Stomach smooth muscle (tissue), 2 donors: ENCODE results near the gene PRR5.
"Not testable (repeated sequence)": the region's sequence is repeated elsewhere in the genome, so short reads cannot be mapped to it uniquely, and the experiment has no call there.

Source experiments
- H3K27ac ChIP-seq: one replicate; pipeline ENCODE4 v1.7.0; 2013; ENCODE audit warnings: mild to moderate bottlenecking, low read length, inconsistent platforms
- H3K27me3 ChIP-seq, 2 donors: one replicate each; pipeline ENCODE4 v1.7.0; 2013; ENCODE audit warnings: low read length in 2 of 2; ENCODE audit not compliant: insufficient read depth in 2 of 2, control insufficient read depth in 1 of 2
- H3K36me3 ChIP-seq, 2 donors: one replicate each; pipeline ENCODE4 v1.7.0; 2013; ENCODE audit warnings: low read length in 2 of 2; ENCODE audit not compliant: control insufficient read depth in 2 of 2, insufficient read depth in 2 of 2
- H3K4me1 ChIP-seq: one replicate; pipeline ENCODE4 v1.7.0; 2013; ENCODE audit warnings: low read length; ENCODE audit not compliant: control insufficient read depth, insufficient read depth
- H3K4me3 ChIP-seq, 2 donors: one replicate each; pipeline ENCODE4 v1.7.0; 2013; ENCODE audit warnings: low read length in 2 of 2
- H3K9ac ChIP-seq, 2 donors: one replicate each; pipeline ENCODE4 v1.7.0; 2013; ENCODE audit warnings: low read length in 2 of 2, mild to moderate bottlenecking in 1 of 2
- H3K9me3 ChIP-seq, 2 donors: one replicate each; pipeline ENCODE4 v1.7.0; 2013; ENCODE audit warnings: low read length in 2 of 2; ENCODE audit not compliant: control insufficient read depth in 2 of 2
- donor health status: healthy.
- donor health status: Pancreatic carcinoma.

PRR5 gene

GRCh38 chr22:44747784-44748127 lies 45.8 kb downstream of the PRR5 start:
- not testable (repeated sequence) for H3K9ac ChIP-seq, H3K9me3 ChIP-seq, H3K4me1 ChIP-seq, H3K27ac ChIP-seq, H3K36me3 ChIP-seq, H3K4me3 ChIP-seq
- H3K27me3 ChIP-seq: peaks cover 23 to 29% of the 10 kb centered on the region in 2 donors

- Histone ChIP-seq H3K27me3 (peaks cover 24 to 35% of the 10 kb centered on the region in 2 donors), H3K27ac (no peak overlapping the region), H3K36me3 (no peaks in the 10 kb centered on the region), H3K9ac (no peak overlapping the region), H3K9me3 (no peaks in the 10 kb centered on the region), H3K4me1 (peaks cover 2% of the 10 kb centered on the region), H3K4me3 (no peak overlapping the region)
Measured at GRCh38 chr22:44748524-44748923, 46.5 kb downstream of the PRR5 start.

- Histone ChIP-seq H3K27me3 (peaks cover 31 to 33% of the 10 kb centered on the region in 2 donors), H3K9ac (no peak overlapping the region), H3K36me3 (no peaks in the 10 kb centered on the region), H3K4me1 (peaks cover 5% of the 10 kb centered on the region), H3K9me3 (no peaks in the 10 kb centered on the region), H3K4me3 (no peak overlapping the region), H3K27ac (no peak overlapping the region)
Measured at GRCh38 chr22:44750481-44750880, 48.5 kb downstream of the PRR5 start.

- Histone ChIP-seq H3K9ac (no peak within 1 kb of the TSS), H3K4me1 (peaks cover 5% of the 10 kb centered on the region), H3K27ac (no peak within 1 kb of the TSS), H3K27me3 (peaks cover 27 to 34% of the 10 kb centered on the region in 2 donors), H3K36me3 (no peaks in the 10 kb centered on the region), H3K9me3 (no peaks in the 10 kb centered on the region), H3K4me3 (peak within 1 kb of the TSS in 1 of 2 donors; percentile 15)
Measured at GRCh38 chr22:44752285-44753188, 50.5 kb downstream of the PRR5 start, which contains the start of gene ARHGAP8. Gene ARHGAP8, plus strand, starts transcription at chr22:44752575. Its CDS starts 33,953 bp downstream, at chr22:44786528.

GRCh38 chr22:44753189-44754042 lies 51.4 kb downstream of the PRR5 start:
- peak overlapping the region in 1 of 2 donors; percentile 15 for H3K4me3 ChIP-seq

GRCh38 chr22:44754998-44755397 lies 53.0 kb downstream of the PRR5 start:
- H3K4me3 ChIP-seq: no peak overlapping the region
- H3K9me3 ChIP-seq: no peaks in the 10 kb centered on the region
- H3K36me3 ChIP-seq: no peaks in the 10 kb centered on the region
- peaks cover 5% of the 10 kb centered on the region for H3K4me1 ChIP-seq
- H3K27me3 ChIP-seq: peaks cover 27 to 34% of the 10 kb centered on the region in 2 donors
- no peak overlapping the region for H3K9ac ChIP-seq
- H3K27ac ChIP-seq: no peak overlapping the region

More at GRCh38 chr22:44753189-44754042, 51.4 kb downstream of the PRR5 start:
- peaks cover 27 to 34% of the 10 kb centered on the region in 2 donors for H3K27me3 ChIP-seq
- peaks cover 5% of the 10 kb centered on the region for H3K4me1 ChIP-seq
- H3K9ac ChIP-seq: no peak overlapping the region
- H3K27ac ChIP-seq: no peak overlapping the region
- no peaks in the 10 kb centered on the region for H3K36me3 ChIP-seq
- H3K9me3 ChIP-seq: no peaks in the 10 kb centered on the region

- Histone ChIP-seq H3K4me3 (no peak overlapping the region), H3K27me3 (peaks cover 27 to 34% of the 10 kb centered on the region in 2 donors), H3K27ac (no peak overlapping the region), H3K9me3 (no peaks in the 10 kb centered on the region), H3K4me1 (peaks cover 5% of the 10 kb centered on the region), H3K36me3 (no peaks in the 10 kb centered on the region), H3K9ac (no peak overlapping the region)
Measured at GRCh38 chr22:44755417-44755816, 53.4 kb downstream of the PRR5 start.

- no peak overlapping the region for H3K27ac ChIP-seq
- H3K36me3 ChIP-seq: no peaks in the 10 kb centered on the region
- H3K9ac ChIP-seq: no peak overlapping the region
- no peak overlapping the region for H3K4me3 ChIP-seq
- peaks cover 5% of the 10 kb centered on the region for H3K4me1 ChIP-seq
- no peaks in the 10 kb centered on the region for H3K9me3 ChIP-seq
- H3K27me3 ChIP-seq: peaks cover 23 to 31% of the 10 kb centered on the region in 2 donors
Measured at GRCh38 chr22:44755956-44756361, 54.0 kb downstream of the PRR5 start.

- no peak overlapping the region for H3K4me3 ChIP-seq
- H3K9me3 ChIP-seq: no peaks in the 10 kb centered on the region
- no peak overlapping the region for H3K9ac ChIP-seq
- H3K27me3 ChIP-seq: peaks cover 8 to 19% of the 10 kb centered on the region in 2 donors
- H3K4me1 ChIP-seq: peaks cover 4% of the 10 kb centered on the region
- no peak overlapping the region for H3K27ac ChIP-seq
- H3K36me3 ChIP-seq: no peaks in the 10 kb centered on the region
Measured at GRCh38 chr22:44758344-44758973, 56.5 kb downstream of the PRR5 start.

- no peaks in the 10 kb centered on the region for H3K36me3 ChIP-seq
- H3K9me3 ChIP-seq: no peaks in the 10 kb centered on the region
- no peaks in the 10 kb centered on the region for H3K4me1 ChIP-seq
- no peak overlapping the region for H3K9ac ChIP-seq
- no peak overlapping the region for H3K27ac ChIP-seq
- H3K4me3 ChIP-seq: no peak overlapping the region
- peaks cover 3 to 13% of the 10 kb centered on the region in 2 donors for H3K27me3 ChIP-seq
Measured at GRCh38 chr22:44759001-44759400, 57.0 kb downstream of the PRR5 start.
